GM12873 (cell line): Measurements from ENCODE around the gene PRM1.
A peak's percentile ranks its signal among the peaks of the same experiment; 100 is the strongest.

Experiments
- TF ChIP-seq, protein P1 (sequence below): IDR thresholded peaks from 2 replicates; pipeline ENCODE4 v1.5.1; 2012; ENCODE audit warnings: low read depth, mild to moderate bottlenecking, moderate library complexity, low read length, control low read depth; ENCODE audit not compliant: insufficient read depth; ENCODE audit errors: missing control alignments

PRM1 gene

DNA sequence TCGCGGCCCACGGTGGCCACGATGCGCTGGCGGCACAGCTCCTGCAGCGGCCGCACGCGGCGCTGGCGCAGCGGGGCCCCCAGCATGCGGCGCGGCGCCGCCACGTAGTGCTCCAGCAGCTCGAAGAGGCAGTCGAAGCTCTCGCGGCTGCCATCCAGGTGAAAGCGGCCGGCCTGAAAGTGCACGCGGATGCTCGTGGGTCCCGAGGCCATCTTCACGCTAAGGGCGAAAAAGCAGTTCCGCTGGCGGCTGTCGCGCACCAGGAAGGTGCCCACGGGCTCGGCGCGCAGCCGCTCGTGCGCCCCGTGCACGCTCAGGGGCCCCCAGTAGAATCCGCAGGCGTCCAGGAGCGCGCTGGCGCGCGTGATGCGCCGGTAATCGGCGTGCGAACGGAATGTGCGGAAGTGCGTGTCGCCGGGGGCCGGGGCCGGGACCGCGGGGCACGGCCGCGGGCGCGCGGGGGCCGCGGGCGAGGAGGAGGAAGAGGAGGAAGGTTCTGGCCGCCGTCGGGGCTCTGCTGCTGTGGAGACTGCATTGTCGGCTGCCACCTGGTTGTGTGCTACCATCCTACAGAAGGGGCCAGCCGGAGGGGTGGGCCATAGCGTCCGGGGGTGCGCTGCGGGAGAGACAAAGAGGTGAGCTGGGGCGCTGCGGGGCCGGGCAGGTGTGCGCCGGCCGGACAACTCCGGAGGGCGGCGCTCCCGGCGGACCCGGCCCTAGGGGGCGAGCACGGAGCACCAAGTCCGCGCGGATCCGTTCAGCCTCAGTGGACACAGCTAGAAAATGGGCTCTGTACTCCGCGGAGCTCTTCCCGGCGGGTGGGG lies 26.0 kb downstream of the PRM1 start:
- TF ChIP-seq, protein P1, sequence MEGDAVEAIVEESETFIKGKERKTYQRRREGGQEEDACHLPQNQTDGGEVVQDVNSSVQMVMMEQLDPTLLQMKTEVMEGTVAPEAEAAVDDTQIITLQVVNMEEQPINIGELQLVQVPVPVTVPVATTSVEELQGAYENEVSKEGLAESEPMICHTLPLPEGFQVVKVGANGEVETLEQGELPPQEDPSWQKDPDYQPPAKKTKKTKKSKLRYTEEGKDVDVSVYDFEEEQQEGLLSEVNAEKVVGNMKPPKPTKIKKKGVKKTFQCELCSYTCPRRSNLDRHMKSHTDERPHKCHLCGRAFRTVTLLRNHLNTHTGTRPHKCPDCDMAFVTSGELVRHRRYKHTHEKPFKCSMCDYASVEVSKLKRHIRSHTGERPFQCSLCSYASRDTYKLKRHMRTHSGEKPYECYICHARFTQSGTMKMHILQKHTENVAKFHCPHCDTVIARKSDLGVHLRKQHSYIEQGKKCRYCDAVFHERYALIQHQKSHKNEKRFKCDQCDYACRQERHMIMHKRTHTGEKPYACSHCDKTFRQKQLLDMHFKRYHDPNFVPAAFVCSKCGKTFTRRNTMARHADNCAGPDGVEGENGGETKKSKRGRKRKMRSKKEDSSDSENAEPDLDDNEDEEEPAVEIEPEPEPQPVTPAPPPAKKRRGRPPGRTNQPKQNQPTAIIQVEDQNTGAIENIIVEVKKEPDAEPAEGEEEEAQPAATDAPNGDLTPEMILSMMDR = peak; percentile 46

DNA sequence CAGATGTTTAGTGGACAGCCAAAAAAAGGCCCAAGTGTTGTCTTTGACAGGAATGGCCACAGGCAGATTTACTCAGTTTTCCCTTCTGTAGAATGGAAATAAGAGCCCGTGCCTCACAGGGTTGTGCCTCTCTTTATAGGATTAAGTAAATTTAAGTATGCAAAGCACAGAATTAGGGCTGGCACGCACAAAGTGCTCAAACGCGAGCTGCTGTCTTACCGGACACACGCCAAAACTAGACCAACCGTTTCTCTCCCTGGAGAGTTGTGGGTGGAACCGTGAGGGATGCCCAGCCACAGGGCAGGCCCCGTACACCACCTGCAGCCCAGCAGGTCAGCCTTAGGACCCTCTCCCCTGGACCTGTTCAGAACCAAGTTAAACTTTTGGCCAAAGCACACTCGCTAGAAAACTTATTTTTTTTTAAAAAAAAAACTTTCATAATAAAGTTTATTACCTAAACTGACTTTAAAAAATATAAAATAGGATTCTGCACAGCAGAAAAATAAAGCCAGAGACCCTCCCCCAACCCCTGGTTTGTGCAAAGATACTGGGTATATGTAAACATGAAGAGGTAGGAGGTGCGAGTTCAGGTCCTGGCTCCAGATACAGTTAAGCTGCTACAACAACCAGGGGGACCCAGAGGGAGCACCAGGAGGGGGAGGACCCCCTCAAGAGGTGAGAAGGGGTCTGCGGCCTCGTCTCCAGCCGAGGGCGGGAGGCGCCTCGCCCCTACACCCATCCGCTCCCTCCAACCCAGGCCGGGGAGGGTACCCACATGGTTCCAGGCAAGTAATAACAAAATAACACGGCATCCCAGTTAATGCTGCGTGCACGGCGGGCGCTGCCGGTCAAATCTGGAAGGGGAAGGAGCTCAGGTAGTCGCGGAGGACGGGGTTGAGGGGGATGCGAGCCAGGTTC lies 26.9 kb downstream of the PRM1 start:
- TF ChIP-seq, protein P1 = no peak

GRCh38 chr16:11253009-11253994 lies 27.8 kb downstream of the PRM1 start:
- TF ChIP-seq, protein P1 = no peak

DNA sequence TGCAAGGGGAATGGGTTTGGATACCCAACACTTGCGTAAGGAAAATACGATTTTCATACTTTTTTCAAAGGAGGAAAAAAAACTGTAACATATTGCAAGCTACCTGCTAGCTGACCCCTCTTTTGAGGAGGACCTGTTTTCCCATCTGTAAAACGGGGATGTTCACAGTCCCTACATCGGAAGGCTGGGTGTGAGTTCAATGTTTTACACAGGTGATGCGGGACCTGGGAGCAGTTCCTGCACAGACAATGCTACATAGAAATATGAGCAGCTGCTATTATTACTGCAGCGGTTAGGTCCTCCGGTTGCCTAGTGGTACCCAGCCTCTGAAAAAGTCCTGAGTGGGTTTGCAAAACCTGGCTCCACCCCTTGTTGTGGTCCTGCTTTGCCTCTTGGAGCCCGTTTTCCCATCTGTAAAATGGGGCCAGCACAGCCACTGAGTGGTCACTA lies 28.6 kb downstream of the PRM1 start:
- TF ChIP-seq, protein P1 = no peak

DNA sequence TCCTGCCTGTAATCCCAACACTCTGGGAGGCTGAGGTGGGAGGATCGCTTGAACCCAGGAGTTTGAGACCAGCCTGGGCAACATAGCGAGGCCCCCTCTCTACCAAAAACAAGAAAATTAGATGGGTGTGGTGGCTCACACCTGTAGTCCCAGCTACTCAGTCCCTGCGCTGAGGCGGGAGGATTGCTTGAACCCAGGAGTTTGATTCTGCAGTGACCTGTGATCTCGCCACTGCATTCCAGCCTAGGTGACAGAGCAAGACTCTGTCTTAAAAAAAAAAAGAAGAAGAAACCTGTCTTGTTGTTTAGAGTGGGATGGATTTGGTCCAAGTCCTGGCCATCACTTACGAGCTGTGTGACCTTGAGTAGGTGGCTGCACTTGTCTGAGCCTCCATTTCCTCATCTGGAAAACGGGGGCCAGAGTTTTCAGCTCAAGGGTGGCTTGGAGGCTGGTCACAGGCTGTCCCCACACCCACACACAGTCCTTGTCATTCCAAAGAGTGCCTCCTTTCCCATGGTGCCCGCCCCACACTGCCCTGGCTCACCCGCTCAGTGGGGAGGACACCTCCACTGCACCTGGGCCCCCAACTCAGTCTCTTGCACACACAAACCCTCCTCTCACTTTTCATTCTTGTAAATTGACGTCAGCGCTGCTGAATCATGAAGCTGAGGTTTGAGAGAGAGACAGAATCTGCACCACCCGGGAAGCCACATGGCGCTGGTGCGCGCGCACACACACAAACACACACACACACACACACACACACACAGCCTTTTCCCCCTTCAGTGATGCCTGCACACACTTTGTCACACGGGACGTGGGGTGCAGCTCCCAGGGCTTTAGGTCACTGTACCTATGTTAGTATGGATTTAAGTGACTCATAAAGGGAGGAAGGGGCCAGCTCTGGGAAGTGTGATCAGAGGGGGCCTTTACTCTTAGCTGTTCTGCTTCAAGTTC lies 29.3 kb downstream of the PRM1 start:
- TF ChIP-seq, protein P1 = no peak

GRCh38 chr16:11250786-11251524 lies 30.2 kb downstream of the PRM1 start:
- TF ChIP-seq, protein P1 = no peak
